MM.1S (cell line): ENCODE measurements around the gene LMBR1L.

Experiments used
- CTCF ChIP-seq: fragments of 300-600 bp; sonication (generic); IDR thresholded peaks from 2 replicates; pipeline ENCODE4 v1.5.1; 2016; ENCODE audit warnings: antibody characterized with exemption, low read length, mixed read lengths
- EZH2 ChIP-seq: fragments of 300-600 bp; sonication (generic); optimal IDR thresholded peaks from 2 replicates; pipeline ENCODE3; 2017; ENCODE audit warnings: low read depth, mild to moderate bottlenecking, antibody characterized with exemption, low read length, mixed read lengths
- EZH2phosphoT487 ChIP-seq: fragments of 300-600 bp; sonication (generic); IDR thresholded peaks from 2 replicates; pipeline ENCODE4 v1.6.1; 2018; ENCODE audit warnings: antibody characterized with exemption, low read length

GRCh38 chr12:49131051-49131893, 20.6 kb upstream of the LMBR1L start, which contains the start of gene TUBA1B:
- TF ChIP-seq CTCF = no peak
- no peak for TF ChIP-seq EZH2phosphoT487
- no peak for TF ChIP-seq EZH2
